ENCODE data around the gene DHX58.
"Not testable (repeated sequence)": the region's sequence is repeated elsewhere in the genome, so short reads cannot be mapped to it uniquely, and the experiment has no call there.

The DHX58 gene

GRCh38 chr17:42112552-42113176 lies at the start of gene DHX58:
DHX58 (minus strand) TSS chr17:42112714; CDS start chr17:42111892, 822 bp downstream.
- DNase-seq (ENCODE audit: low read depth in 3 of 3) = peak; percentile 45 to 66 (median 62)

GRCh38 chr17:42160531-42160910 lies 48.0 kb upstream of the DHX58 start:
- DNase-seq (ENCODE audit: low read depth in 3 of 3) = no peak

GRCh38 chr17:42159796-42160530 lies 47.4 kb upstream of the DHX58 start:
- no peak for DNase-seq (ENCODE audit: low read depth in 3 of 3)

GRCh38 chr17:42155614-42156045 lies 43.1 kb upstream of the DHX58 start:
- no peak for DNase-seq (ENCODE audit: low read depth in 3 of 3)

- DNase-seq (ENCODE audit: low read depth in 3 of 3) = no peak
These were observed 41.6 kb upstream of the DHX58 start for GRCh38 chr17:42153919-42154742.

GRCh38 chr17:42146911-42147607 lies 34.5 kb upstream of the DHX58 start:
- DNase-seq (ENCODE audit: low read depth in 3 of 3) = no peak

- not testable (repeated sequence) for DNase-seq (ENCODE audit: low read depth in 3 of 3)
These were observed 30.6 kb upstream of the DHX58 start for GRCh38 chr17:42143138-42143537.

- DNase-seq (ENCODE audit: low read depth in 3 of 3) = no peak
These were observed 29.9 kb upstream of the DHX58 start for GRCh38 chr17:42142371-42142896.

- DNase-seq (ENCODE audit: low read depth in 3 of 3) = no peak
These were observed 28.9 kb upstream of the DHX58 start for GRCh38 chr17:42141382-42141781.

GRCh38 chr17:42140690-42141089 lies 28.2 kb upstream of the DHX58 start:
- not testable (repeated sequence) for DNase-seq (ENCODE audit: low read depth in 3 of 3)

- DNase-seq (ENCODE audit: low read depth in 3 of 3) = no peak
These were observed 26.4 kb upstream of the DHX58 start for GRCh38 chr17:42138749-42139492.

GRCh38 chr17:42136654-42137051 lies 24.1 kb upstream of the DHX58 start:
- no peak for DNase-seq (ENCODE audit: low read depth in 3 of 3)

- DNase-seq (ENCODE audit: low read depth in 3 of 3) = no peak
These were observed 23.4 kb upstream of the DHX58 start for GRCh38 chr17:42135664-42136653.

GRCh38 chr17:42135151-42135550 lies 22.6 kb upstream of the DHX58 start:
- DNase-seq (ENCODE audit: low read depth in 3 of 3) = no peak

- DNase-seq (ENCODE audit: low read depth in 3 of 3) = peak in 1 of 3 experiments; percentile 28
These were observed 21.0 kb upstream of the DHX58 start for GRCh38 chr17:42133461-42134041.

- DNase-seq (ENCODE audit: low read depth in 3 of 3) = no peak
These were observed 20.4 kb upstream of the DHX58 start for GRCh38 chr17:42132941-42133340.

- DNase-seq (ENCODE audit: low read depth in 3 of 3) = no peak
These were observed 19.5 kb upstream of the DHX58 start for GRCh38 chr17:42131981-42132432.

- no peak for DNase-seq (ENCODE audit: low read depth in 3 of 3)
These were observed 18.7 kb upstream of the DHX58 start for GRCh38 chr17:42131232-42131631.

- DNase-seq (ENCODE audit: low read depth in 3 of 3) = no peak
These were observed 17.9 kb upstream of the DHX58 start for GRCh38 chr17:42130310-42130936.
